Right atrium auricular region (tissue), 2 donors: ENCODE results near the gene MED1. TPM values are rescaled to one million over a fixed set of nuclear protein-coding genes. Genes with fewer than 3 reads are reported as not detected.

Source experiments
- DNase-seq: peaks from one replicate; pipeline ENCODE4 v3.0.0-alpha.2; 2019; ENCODE audit warnings: low spot score
- H3K27ac ChIP-seq, 2 donors: fragments of 200-600 bp; sonication (generic); 1 replicate in 1 of 2; 2 replicates in 1 of 2; pipeline ENCODE4 v1.5.1; 2016 to 2019
- H3K27me3 ChIP-seq, 2 donors: fragments of 200-600 bp; sonication (generic); one replicate each; pipeline versions ENCODE4 v1.5.1 to v1.6.0; 2017 to 2019
- H3K36me3 ChIP-seq: fragments of 200-600 bp; sonication (generic); one replicate; pipeline ENCODE4 v1.5.1; 2016
- H3K4me1 ChIP-seq, 2 donors: fragments of 200-600 bp; sonication (generic); one replicate each; pipeline versions ENCODE4 v1.5.1 to v1.6.0; 2017 to 2019
- H3K4me3 ChIP-seq, 2 donors: fragments of 200-600 bp; sonication (generic); 1 replicate in 1 of 2; 2 replicates in 1 of 2; pipeline ENCODE4 v1.5.1; 2017 to 2019; ENCODE audit warnings: mild to moderate bottlenecking in 1 of 2, moderate library complexity in 1 of 2
- H3K9me3 ChIP-seq, 2 donors: fragments of 200-600 bp; sonication (generic); one replicate each; pipeline ENCODE4 v1.5.1; 2019
- total RNA-seq, 2 donors: library from RNA; depleted of rRNA; stranded (reverse); fragments of >200 nt; gene quantifications; one replicate each; pipeline ENCODE4 v1.1.0, GENCODE V29; 2016
- TF ChIP-seq, protein P1 (sequence below), 2 donors: fragments of 200-600 bp; sonication (generic); IDR thresholded peaks; one replicate each; pipeline ENCODE4 v1.5.1; 2019; ENCODE audit warnings: antibody characterized with exemption in 2 of 2

MED1 gene
- total RNA-seq, 2 donors from 2014 or later: 15.9 to 19.0 TPM

DNA sequence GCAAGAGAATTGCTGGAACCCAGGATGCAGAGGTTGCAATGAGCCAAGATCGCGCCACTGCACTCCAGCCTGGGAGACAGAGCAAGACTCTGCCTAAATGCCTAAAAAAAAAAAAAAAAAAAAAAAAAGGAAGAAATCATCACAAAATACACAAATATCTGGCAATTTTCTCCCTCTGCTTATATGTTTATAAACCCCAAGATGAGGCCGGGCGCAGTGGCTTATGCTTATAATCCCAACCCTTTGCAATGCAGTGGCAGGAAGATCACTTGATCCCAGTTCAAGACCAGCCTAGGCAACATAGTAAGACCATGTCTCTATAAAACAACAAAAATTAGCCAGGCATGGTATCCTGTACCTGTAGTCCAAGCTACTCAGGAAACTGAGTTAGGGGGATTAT is 21.5 kb downstream of the MED1 start:
- no peak overlapping the region for H3K27ac ChIP-seq
- H3K36me3 ChIP-seq: peaks cover 92% of the 10 kb centered on the region
- H3K4me3 ChIP-seq: no peak overlapping the region
- DNase-seq: no peak
- H3K4me1 ChIP-seq: no peaks in the 10 kb centered on the region
- H3K27me3 ChIP-seq: no peaks in the 10 kb centered on the region
- TF ChIP-seq, protein P1, sequence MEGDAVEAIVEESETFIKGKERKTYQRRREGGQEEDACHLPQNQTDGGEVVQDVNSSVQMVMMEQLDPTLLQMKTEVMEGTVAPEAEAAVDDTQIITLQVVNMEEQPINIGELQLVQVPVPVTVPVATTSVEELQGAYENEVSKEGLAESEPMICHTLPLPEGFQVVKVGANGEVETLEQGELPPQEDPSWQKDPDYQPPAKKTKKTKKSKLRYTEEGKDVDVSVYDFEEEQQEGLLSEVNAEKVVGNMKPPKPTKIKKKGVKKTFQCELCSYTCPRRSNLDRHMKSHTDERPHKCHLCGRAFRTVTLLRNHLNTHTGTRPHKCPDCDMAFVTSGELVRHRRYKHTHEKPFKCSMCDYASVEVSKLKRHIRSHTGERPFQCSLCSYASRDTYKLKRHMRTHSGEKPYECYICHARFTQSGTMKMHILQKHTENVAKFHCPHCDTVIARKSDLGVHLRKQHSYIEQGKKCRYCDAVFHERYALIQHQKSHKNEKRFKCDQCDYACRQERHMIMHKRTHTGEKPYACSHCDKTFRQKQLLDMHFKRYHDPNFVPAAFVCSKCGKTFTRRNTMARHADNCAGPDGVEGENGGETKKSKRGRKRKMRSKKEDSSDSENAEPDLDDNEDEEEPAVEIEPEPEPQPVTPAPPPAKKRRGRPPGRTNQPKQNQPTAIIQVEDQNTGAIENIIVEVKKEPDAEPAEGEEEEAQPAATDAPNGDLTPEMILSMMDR (IDR thresholded peaks at IDR 0.05): no peak
- H3K9me3 ChIP-seq: no peaks in the 10 kb centered on the region

DNA sequence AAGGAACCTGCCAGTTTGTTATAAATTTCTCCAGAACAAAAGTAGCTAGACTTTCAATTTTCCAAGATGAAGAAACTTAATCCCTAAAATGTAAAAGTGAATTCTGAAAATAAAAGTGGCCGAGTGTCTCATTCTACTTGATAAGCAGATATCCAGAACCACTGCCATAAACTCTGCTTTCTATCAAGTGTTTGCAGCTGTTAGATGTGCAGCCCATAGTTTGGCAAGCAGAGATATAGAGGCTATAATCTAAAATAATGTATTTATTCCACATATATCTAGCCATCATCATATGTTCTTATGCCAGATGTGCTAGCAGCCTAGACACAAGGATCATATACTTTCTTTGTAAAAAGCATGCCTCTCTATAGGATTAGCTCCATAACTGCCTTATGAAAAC is 34.9 kb downstream of the MED1 start:
- no peak for DNase-seq
- Histone ChIP-seq H3K9me3 (no peaks in the 10 kb centered on the region), H3K36me3 (peaks cover 87% of the 10 kb centered on the region), H3K27ac (no peak overlapping the region), H3K27me3 (no peaks in the 10 kb centered on the region), H3K4me3 (no peak overlapping the region), H3K4me1 (no peaks in the 10 kb centered on the region)
- TF ChIP-seq, protein P1 (IDR thresholded peaks at IDR 0.05): no peak

DNA sequence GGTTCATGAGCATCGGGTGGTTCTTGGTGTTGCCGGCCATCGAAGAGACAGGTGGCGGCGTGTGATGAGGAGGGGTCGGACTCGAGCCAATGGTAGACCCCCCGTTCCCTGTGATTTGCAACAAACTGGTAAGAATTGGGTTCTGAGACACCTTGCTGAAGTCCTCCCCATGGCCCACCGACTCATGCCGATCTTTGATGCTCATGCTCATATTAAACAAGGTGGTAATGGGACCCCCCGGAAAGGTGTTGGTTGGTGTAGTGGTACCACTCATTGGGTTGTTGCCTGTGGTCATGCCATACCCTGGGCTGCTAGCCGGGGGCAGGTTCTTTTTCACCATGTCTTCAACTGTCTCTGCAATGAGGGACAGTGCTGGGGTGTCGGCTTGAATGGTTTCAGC is 40.8 kb downstream of the MED1 start:
- Histone ChIP-seq H3K4me1 (no peaks in the 10 kb centered on the region), H3K4me3 (no peak overlapping the region), H3K9me3 (no peaks in the 10 kb centered on the region), H3K27ac (no peak overlapping the region), H3K36me3 (peaks cover 69% of the 10 kb centered on the region), H3K27me3 (no peaks in the 10 kb centered on the region)
- TF ChIP-seq, protein P1 (IDR thresholded peaks at IDR 0.05): no peak
- DNase-seq: no peak

DNA sequence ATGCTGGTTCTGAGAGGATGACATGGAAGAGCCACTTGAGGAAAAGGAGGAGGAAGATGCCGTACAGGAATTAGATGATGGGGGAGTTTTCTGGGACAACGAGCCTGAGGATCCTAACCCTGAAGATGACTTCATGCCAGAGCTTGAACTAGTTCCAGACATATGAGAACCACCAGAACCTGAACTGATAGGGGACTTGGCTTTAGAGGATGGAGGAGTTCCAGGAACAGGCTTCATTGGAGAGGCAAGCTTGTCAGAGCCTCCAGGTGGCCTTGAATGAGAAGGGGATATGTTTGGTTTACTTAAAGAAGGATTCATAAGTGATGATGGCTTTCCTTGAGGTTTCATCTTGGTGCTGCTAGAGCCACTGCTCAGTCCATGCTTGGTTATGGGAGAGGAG is 42.7 kb downstream of the MED1 start:
- Histone ChIP-seq H3K9me3 (no peaks in the 10 kb centered on the region), H3K27me3 (no peaks in the 10 kb centered on the region), H3K27ac (no peak overlapping the region), H3K36me3 (peaks cover 49% of the 10 kb centered on the region), H3K4me3 (no peak overlapping the region), H3K4me1 (no peaks in the 10 kb centered on the region)
- no peak for DNase-seq
- TF ChIP-seq, protein P1 (IDR thresholded peaks at IDR 0.05): no peak

DNA sequence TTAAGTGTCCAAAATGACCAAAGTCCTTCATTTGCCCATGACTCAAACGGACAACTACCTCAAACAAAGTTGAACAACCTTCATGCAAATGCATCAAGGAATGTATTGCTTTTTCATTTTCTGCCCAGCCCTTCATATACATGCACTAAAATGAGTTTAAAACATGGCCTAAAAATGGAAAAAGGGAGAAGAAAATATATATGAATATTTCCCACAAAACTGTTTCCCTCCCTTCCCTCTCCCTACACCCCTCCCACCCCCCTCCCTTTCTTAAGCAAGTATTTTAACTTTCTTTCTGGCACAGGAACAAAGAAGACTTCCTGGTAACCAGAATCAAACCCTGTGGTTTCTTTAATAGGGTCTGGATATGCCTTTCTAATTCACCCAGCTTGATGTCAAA is 44.1 kb downstream of the MED1 start:
- no peaks in the 10 kb centered on the region for H3K9me3 ChIP-seq
- TF ChIP-seq, protein P1 (IDR thresholded peaks at IDR 0.05): no peak
- H3K27ac ChIP-seq: no peak overlapping the region
- no peaks in the 10 kb centered on the region for H3K27me3 ChIP-seq
- H3K4me3 ChIP-seq: no peak overlapping the region
- DNase-seq: no peak
- peaks cover 38% of the 10 kb centered on the region for H3K36me3 ChIP-seq
- H3K4me1 ChIP-seq: no peaks in the 10 kb centered on the region

DNA sequence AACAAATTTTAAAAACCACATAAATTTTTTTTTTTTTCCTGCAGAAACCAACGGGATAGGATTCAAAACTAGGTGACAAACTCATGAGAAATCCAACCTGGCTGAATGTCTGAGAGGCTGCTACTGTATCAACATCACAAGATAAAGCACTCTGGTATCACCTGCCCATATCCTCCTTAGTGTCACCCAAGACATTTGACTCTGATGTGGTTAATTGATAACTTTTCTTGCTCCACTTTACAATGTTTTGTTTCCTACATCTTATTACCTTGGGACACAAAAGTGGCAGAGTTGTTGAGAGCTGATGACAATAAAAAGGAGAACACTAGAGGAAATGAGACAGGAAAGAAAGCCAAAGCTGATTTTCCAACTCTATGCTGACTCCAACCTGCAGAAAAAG is 45.6 kb downstream of the MED1 start:
- Histone ChIP-seq H3K27me3 (no peaks in the 10 kb centered on the region), H3K4me1 (peaks cover 0 to 2% of the 10 kb centered on the region in 2 donors), H3K27ac (no peak overlapping the region), H3K36me3 (peaks cover 25% of the 10 kb centered on the region), H3K9me3 (no peaks in the 10 kb centered on the region), H3K4me3 (no peak overlapping the region)
- no peak for DNase-seq
- TF ChIP-seq, protein P1 (IDR thresholded peaks at IDR 0.05): no peak
